Muscle layer of duodenum (tissue), 2 donors: ENCODE measurements around the gene ASB4.

Source experiments
- H3K27ac ChIP-seq: one replicate; pipeline ENCODE4 v1.7.0; 2013; ENCODE audit warnings: mild to moderate bottlenecking, low read length
- H3K27me3 ChIP-seq: one replicate; pipeline ENCODE4 v1.7.0; 2013; ENCODE audit warnings: low read depth, mild to moderate bottlenecking, control low read depth, low read length
- H3K36me3 ChIP-seq, 2 donors: one replicate each; pipeline ENCODE4 v1.7.0; 2013; ENCODE audit warnings: low read length in 2 of 2, control low read depth in 1 of 2, mild to moderate bottlenecking in 1 of 2; ENCODE audit not compliant: insufficient read depth in 2 of 2, control insufficient read depth in 1 of 2
- H3K4me1 ChIP-seq, 2 donors: one replicate each; pipeline ENCODE4 v1.7.0; 2013; ENCODE audit warnings: low read length in 2 of 2, mild to moderate bottlenecking in 2 of 2, control low read depth in 1 of 2, moderate library complexity in 1 of 2; ENCODE audit not compliant: insufficient read depth in 2 of 2, control insufficient read depth in 1 of 2
- H3K4me3 ChIP-seq, 2 donors: one replicate each; pipeline ENCODE4 v1.7.0; 2013; ENCODE audit warnings: low read length in 2 of 2, low read depth in 1 of 2, mild to moderate bottlenecking in 1 of 2
- H3K9me3 ChIP-seq, 2 donors: one replicate each; pipeline ENCODE4 v1.7.0; 2013; ENCODE audit warnings: low read length in 2 of 2, control low read depth in 1 of 2, mild to moderate bottlenecking in 1 of 2; ENCODE audit not compliant: control insufficient read depth in 1 of 2
- donor health status: healthy.

ASB4 gene

GRCh38 chr7:95589766-95590165 lies 104.0 kb downstream of the ASB4 start:
- H3K4me1 ChIP-seq, result peaks cover 11 to 60% of the 10 kb centered on the region in 2 donors
- no peaks in the 10 kb centered on the region for H3K9me3 ChIP-seq
- no peak overlapping the region for H3K4me3 ChIP-seq
- peaks cover 67 to 83% of the 10 kb centered on the region in 2 donors for H3K36me3 ChIP-seq
- peak overlapping the region; percentile 32 for H3K27ac ChIP-seq
- no peaks in the 10 kb centered on the region for H3K27me3 ChIP-seq
